RWPE2 (cell line): ENCODE data around the gene COLEC12.

ENCODE experiments used
- ATAC-seq: fragments of 200-7000 bp; cut with Tn5 transposase; 3 replicates; pipeline ENCODE4 v1.9.1; 2021; ENCODE audit warnings: low read depth
- DNase-seq: peaks from one replicate; pipeline ENCODE4 v3.0.0-alpha.2; 2020; ENCODE audit warnings: low spot score
- H3K27ac ChIP-seq: fragments of 450-650 bp; 2 replicates; pipeline ENCODE4 v1.5.1; 2017; ENCODE audit warnings: mild to moderate bottlenecking; ENCODE audit not compliant: poor library complexity, severe bottlenecking
- H3K27me3 ChIP-seq: fragments of 250-450 bp; sonication (Bioruptor Pico); 2 replicates; pipeline ENCODE4 v1.5.1; 2021; ENCODE audit warnings: mild to moderate bottlenecking, moderate library complexity; ENCODE audit not compliant: insufficient read depth, poor library complexity, severe bottlenecking
- H3K36me3 ChIP-seq: fragments of 250-450 bp; sonication (Bioruptor Pico); 2 replicates; pipeline ENCODE4 v1.5.1; 2020; ENCODE audit warnings: low read depth, mild to moderate bottlenecking, moderate library complexity
- H3K4me1 ChIP-seq: fragments of 250-450 bp; sonication (Bioruptor Pico); 2 replicates; pipeline ENCODE4 v1.5.1; 2021; ENCODE audit warnings: mild to moderate bottlenecking, moderate library complexity; ENCODE audit not compliant: insufficient read depth, poor library complexity, severe bottlenecking
- H3K4me3 ChIP-seq: fragments of 250-450 bp; sonication (Bioruptor Pico); 2 replicates; pipeline ENCODE4 v1.5.1; 2021; ENCODE audit warnings: mild to moderate bottlenecking, moderate library complexity; ENCODE audit not compliant: severe bottlenecking
- H3K9me3 ChIP-seq: fragments of 250-450 bp; sonication (Bioruptor Pico); 2 replicates; pipeline ENCODE4 v1.5.1; 2021; ENCODE audit warnings: mild to moderate bottlenecking, moderate library complexity; ENCODE audit not compliant: severe bottlenecking
- CTCF ChIP-seq: fragments of 450-650 bp; IDR thresholded peaks from one replicate; pipeline ENCODE4 v1.5.1; 2017; ENCODE audit warnings: mild to moderate bottlenecking, moderate library complexity; ENCODE audit not compliant: poor library complexity, severe bottlenecking

COLEC12 gene

GRCh38 chr18:376311-376710, 124.2 kb downstream of the COLEC12 start:
- H3K4me3 ChIP-seq = no peak overlapping the region
- no peak overlapping the region for H3K27ac ChIP-seq
- no peaks in the 10 kb centered on the region for H3K27me3 ChIP-seq
- H3K4me1 ChIP-seq = no peaks in the 10 kb centered on the region
- no peaks in the 10 kb centered on the region for H3K36me3 ChIP-seq
- ATAC-seq = no peak
- no peak for TF ChIP-seq CTCF
- H3K9me3 ChIP-seq = no peaks in the 10 kb centered on the region
- no peak for DNase-seq

GRCh38 chr18:374721-375168, 125.8 kb downstream of the COLEC12 start:
- no peak for TF ChIP-seq CTCF
- no peaks in the 10 kb centered on the region for H3K4me1 ChIP-seq
- no peaks in the 10 kb centered on the region for H3K27me3 ChIP-seq
- DNase-seq = no peak
- H3K9me3 ChIP-seq = no peaks in the 10 kb centered on the region
- H3K27ac ChIP-seq = no peak overlapping the region
- no peaks in the 10 kb centered on the region for H3K36me3 ChIP-seq
- H3K4me3 ChIP-seq = no peak overlapping the region
- no peak for ATAC-seq

- ATAC-seq = no peak
Measured at GRCh38 chr18:373780-374179, 126.7 kb downstream of the COLEC12 start.

GRCh38 chr18:371609-371982, 128.9 kb downstream of the COLEC12 start:
- H3K27me3 ChIP-seq = no peaks in the 10 kb centered on the region
- ATAC-seq (no peak), DNase-seq (no peak)
- TF ChIP-seq CTCF = no peak
- H3K4me3 ChIP-seq = no peak overlapping the region
- H3K27ac ChIP-seq = no peak overlapping the region
- no peaks in the 10 kb centered on the region for H3K4me1 ChIP-seq
- no peaks in the 10 kb centered on the region for H3K36me3 ChIP-seq
- no peaks in the 10 kb centered on the region for H3K9me3 ChIP-seq

More at GRCh38 chr18:373780-374179, 126.7 kb downstream of the COLEC12 start:
- Histone ChIP-seq H3K27ac (no peak overlapping the region), H3K4me3 (no peak overlapping the region), H3K9me3 (no peaks in the 10 kb centered on the region), H3K36me3 (no peaks in the 10 kb centered on the region), H3K4me1 (no peaks in the 10 kb centered on the region), H3K27me3 (no peaks in the 10 kb centered on the region)
- no peak for TF ChIP-seq CTCF
- no peak for DNase-seq

GRCh38 chr18:370751-371608, 129.5 kb downstream of the COLEC12 start:
- TF ChIP-seq CTCF = no peak
- ATAC-seq (no peak), DNase-seq (no peak)
- no peaks in the 10 kb centered on the region for H3K27me3 ChIP-seq
- no peak overlapping the region for H3K4me3 ChIP-seq
- H3K4me1 ChIP-seq = no peaks in the 10 kb centered on the region
- no peaks in the 10 kb centered on the region for H3K9me3 ChIP-seq
- H3K27ac ChIP-seq = no peak overlapping the region
- no peaks in the 10 kb centered on the region for H3K36me3 ChIP-seq
